Activated naive CD4-positive, alpha-beta T cell treated with anti-CD3 and anti-CD28 coated beads for 36 hours (primary cell): ENCODE data around the gene TNFRSF21. TPM values are rescaled to one million over a fixed set of nuclear protein-coding genes. Genes with fewer than 3 reads are reported as not detected.
"Not testable (repeated sequence)": the region's sequence is repeated elsewhere in the genome, so short reads cannot be mapped to it uniquely, and the experiment has no call there.

Source experiments
- CTCF ChIA-PET: fragments of 350-600 bp; sonication (Branson Sonifier 250); formaldehyde crosslinking; loops from one replicate; lab custom pipeline; 2021; ENCODE audit warnings: antibody characterized with exemption; lab: Charles Lee
- DNase-seq: peaks from one replicate; pipeline ENCODE4 v3.0.0-alpha.2; 2020
- H3K27ac Mint-ChIP-seq: one replicate; pipeline ENCODE4 v1.8.0; 2021; ENCODE audit warnings: mild to moderate bottlenecking, mixed read lengths
- H3K27me3 Mint-ChIP-seq: one replicate; pipeline ENCODE4 v1.8.0; 2021; ENCODE audit warnings: low read depth, mixed read lengths
- H3K36me3 Mint-ChIP-seq: one replicate; pipeline ENCODE4 v1.8.0; 2021; ENCODE audit warnings: low read depth, mixed read lengths
- H3K4me1 Mint-ChIP-seq: one replicate; pipeline ENCODE4 v1.8.0; 2021; ENCODE audit warnings: low read depth, mixed read lengths
- H3K4me3 Mint-ChIP-seq: one replicate; pipeline ENCODE4 v1.8.0; 2021; ENCODE audit warnings: mild to moderate bottlenecking, moderate library complexity, mixed read lengths
- H3K9me3 Mint-ChIP-seq: one replicate; pipeline ENCODE4 v1.8.0; 2021; ENCODE audit warnings: mixed read lengths
- intact Hi-C: fragments of 100-400 bp; cut with micrococcal nuclease; formaldehyde crosslinking; loops from one replicate; pipeline ENCODE4 v1.15.1; 2023
- total RNA-seq, 2 experiments: library from RNA; stranded (reverse); gene quantifications; one replicate each; pipeline ENCODE4 v1.2.3, GENCODE V29; 2021

TNFRSF21 gene
- total RNA-seq, 2 experiments from 2014 or later, result 3.6 to 4.3 TPM

DNA sequence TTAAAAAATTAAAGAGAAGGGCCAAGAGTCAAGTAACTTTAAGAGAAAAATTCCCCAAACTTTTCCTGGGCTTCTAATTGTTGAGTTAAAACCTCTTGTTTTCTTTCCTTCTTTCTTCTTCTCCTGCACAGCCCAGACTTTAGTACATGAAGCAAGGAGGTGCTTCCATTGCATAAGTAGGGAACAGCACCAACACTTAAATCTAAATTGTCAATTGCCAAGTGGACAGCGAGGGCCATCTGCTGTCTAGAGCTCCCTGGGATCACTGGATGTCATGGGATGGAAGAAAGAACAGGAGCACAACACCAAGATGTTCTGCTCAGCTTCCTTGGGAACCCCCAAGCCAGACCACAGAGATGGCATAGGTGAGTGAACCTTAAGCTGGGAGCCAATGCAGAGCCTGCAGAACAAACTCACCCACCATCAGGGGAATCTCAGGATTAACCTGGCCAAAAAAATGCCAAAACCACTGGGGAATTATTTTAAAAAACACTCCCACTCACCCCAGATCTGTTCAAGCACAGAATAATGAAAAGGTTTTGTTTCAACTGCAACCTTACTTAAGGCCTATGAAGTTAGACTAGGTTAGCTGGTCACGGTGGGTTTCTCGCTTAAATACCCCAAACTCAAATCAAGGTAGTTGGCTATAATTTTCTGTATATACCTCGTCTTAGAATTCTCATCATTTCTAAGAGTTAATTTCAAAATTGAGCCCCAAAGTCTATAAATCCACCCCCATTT, 67.8 kb downstream of the TNFRSF21 start:
- H3K36me3 Mint-ChIP-seq, result no peaks in the 10 kb centered on the region
- intact Hi-C loops, result loop anchor here (1.0 to 5.0 kb wide), 3 partner anchors 39 to 500 kb away; no protein-coding TSS in a partner anchor
- no peak for DNase-seq
- no peak overlapping the region for H3K4me3 Mint-ChIP-seq
- no peaks in the 10 kb centered on the region for H3K9me3 Mint-ChIP-seq
- H3K27me3 Mint-ChIP-seq, result no peaks in the 10 kb centered on the region
- H3K27ac Mint-ChIP-seq, result no peak overlapping the region
- CTCF ChIA-PET, result interaction anchor here (0.8 kb wide), 1 partner anchor 14 kb away, joined by 5 read pairs; no protein-coding TSS in a partner anchor
- H3K4me1 Mint-ChIP-seq, result peaks cover 33% of the 10 kb centered on the region

DNA sequence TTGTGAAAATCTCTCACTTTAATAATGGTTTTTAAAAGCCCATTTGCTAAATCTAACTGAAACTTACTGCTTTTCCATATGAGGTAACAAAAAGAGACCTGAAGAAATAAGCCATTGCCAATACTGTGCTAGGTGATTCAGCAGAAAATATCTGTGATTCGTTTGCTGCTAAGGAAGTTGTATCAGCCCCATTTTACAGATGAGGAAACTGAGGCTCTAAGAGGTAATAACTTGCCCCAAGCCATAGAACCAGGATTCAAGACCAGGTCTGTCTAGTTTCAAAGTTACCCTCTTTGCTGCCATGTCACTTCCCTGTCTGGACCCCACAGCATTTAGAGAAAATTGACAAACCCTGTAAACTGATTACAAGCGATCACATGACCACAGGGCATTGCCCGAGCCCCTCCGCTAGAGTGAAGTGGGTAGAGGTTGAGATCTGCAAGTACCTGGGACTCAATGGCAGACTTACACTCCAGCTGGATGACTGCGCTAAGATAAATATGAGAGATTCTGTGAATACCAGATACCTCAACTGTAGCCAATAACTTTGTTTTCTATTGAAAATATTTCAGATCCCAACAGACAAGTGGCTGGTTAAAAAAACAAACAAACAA, 69.3 kb downstream of the TNFRSF21 start:
- CTCF ChIA-PET, result no interaction called here
- H3K4me1 Mint-ChIP-seq, result peaks cover 20% of the 10 kb centered on the region
- intact Hi-C loops, result loop anchor here (5.0 kb wide), 1 partner anchor 103 kb away; no protein-coding TSS in a partner anchor
- no peaks in the 10 kb centered on the region for H3K9me3 Mint-ChIP-seq
- no peaks in the 10 kb centered on the region for H3K36me3 Mint-ChIP-seq
- H3K4me3 Mint-ChIP-seq, result no peak overlapping the region
- no peak overlapping the region for H3K27ac Mint-ChIP-seq
- peaks cover 2% of the 10 kb centered on the region for H3K27me3 Mint-ChIP-seq
- DNase-seq, result no peak

DNA sequence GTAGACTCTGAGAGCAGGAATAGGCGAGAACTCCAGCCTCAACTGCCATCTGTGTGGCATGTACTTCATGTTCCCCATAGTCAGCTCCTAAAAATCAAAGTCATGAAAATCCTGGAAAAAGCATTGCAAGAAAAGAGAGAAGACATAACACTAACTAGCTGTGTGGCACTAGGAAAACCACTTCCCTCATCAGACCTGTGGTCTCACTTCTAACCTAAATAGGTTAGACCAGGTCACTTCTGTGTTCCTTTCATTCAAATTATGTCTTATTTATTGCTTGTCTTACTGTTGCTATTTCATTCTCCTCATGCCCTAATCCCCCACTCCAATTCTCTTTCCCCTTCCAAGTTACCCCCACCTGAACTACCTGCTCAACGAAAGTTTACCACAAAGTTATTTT, 70.2 kb downstream of the TNFRSF21 start:
- DNase-seq, result no peak
- intact Hi-C loops, result no loop called here
- H3K27me3 Mint-ChIP-seq, result peaks cover 2% of the 10 kb centered on the region
- no peaks in the 10 kb centered on the region for H3K36me3 Mint-ChIP-seq
- CTCF ChIA-PET, result no interaction called here
- no peaks in the 10 kb centered on the region for H3K9me3 Mint-ChIP-seq
- H3K4me3 Mint-ChIP-seq, result no peak overlapping the region
- H3K27ac Mint-ChIP-seq, result no peak overlapping the region
- peaks cover 17% of the 10 kb centered on the region for H3K4me1 Mint-ChIP-seq

DNA sequence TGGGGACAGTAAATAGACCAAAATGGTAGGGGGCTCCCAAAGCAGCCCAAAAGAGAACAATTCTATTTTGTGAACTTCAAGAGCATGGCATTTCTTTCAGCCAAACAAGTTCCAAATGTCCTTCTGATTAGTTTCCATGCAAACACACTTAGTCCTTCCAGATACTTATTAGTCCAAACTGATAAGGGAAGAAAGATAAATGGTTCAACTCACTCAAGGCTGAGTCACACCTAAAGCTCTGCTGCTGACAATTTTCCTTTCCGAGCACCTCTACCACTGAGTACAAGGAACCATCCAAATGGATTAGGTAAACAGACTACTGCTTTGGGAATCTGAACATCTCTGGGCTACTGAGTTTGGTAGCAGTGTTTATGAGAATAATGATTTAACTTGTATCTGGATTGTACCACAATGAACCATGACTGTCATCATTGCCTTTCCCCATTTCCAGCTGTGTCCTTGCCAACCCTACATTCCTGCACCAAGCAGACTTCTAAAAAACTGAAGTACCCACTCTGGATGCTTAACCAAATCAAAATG, 71.2 kb downstream of the TNFRSF21 start:
- Mint-ChIP-seq H3K36me3 (no peaks in the 10 kb centered on the region), H3K27me3 (peaks cover 2% of the 10 kb centered on the region), H3K9me3 (no peaks in the 10 kb centered on the region), H3K4me3 (no peak overlapping the region), H3K27ac (no peak overlapping the region), H3K4me1 (peaks cover 14% of the 10 kb centered on the region)
- CTCF ChIA-PET, result interaction anchor here (0.6 kb wide), 1 partner anchor 259 kb away, joined by 5 read pairs; no protein-coding TSS in a partner anchor
- no peak for DNase-seq
- intact Hi-C loops, result no loop called here

DNA sequence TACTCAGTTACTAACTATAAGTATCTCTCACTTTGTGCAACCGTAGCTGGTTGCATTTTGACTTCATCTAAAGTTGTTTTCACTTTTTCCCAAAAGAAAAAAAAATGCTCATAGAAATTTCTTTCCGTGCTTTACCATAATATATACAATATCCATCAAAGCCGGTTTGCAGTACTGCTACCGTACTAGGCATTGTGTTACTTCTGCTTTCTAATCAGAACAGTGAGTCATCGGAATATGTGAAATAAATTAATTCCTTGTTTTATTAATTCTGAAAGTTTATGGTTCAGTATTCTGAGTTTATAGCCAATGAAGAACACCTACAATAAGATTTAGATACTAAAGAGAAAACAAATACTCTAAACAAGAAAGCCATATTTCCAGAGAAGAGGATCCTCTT, 72.5 kb downstream of the TNFRSF21 start:
- Mint-ChIP-seq H3K9me3 (no peaks in the 10 kb centered on the region), H3K27me3 (peaks cover 2% of the 10 kb centered on the region), H3K4me1 (peaks cover 6% of the 10 kb centered on the region), H3K4me3 (no peak overlapping the region), H3K36me3 (no peaks in the 10 kb centered on the region), H3K27ac (no peak overlapping the region)
- DNase-seq, result no peak
- intact Hi-C loops, result no loop called here
- CTCF ChIA-PET, result no interaction called here

DNA sequence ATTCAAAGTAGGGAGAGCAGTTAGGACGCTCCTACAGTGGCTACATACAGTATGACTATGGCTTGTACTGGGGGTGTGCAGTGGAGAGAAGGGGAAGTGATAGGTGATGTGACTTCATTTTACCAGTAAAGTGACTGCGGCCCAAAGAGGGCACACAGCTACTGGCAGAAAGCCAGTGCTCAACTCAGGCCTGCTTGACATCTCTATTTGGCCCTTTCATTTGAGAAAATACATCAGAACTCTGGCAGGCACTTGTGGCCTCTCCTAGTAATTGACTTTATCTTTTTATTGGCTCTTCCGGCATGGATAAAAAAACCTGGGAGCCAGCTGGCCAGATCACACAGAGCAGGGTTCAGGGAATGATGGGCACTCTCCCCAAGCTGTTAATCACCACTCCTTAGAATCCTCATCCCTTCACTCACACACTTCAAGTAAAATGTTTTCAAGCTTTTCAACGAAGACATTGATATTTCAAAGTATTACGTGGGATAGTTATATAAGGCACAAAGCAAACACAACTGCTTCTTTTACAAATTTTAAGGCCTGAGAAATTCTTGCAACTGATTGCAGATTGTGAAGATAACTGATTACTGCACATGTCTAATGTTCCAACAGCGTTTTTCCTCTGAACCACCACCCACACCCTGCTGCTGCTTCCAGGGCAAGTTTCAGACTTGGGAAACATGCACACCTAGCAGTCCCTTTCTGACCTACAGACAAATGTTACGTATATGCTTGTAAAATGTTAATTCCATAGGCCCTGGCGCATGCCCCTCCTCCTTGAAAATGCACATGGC, 73.5 kb downstream of the TNFRSF21 start:
- CTCF ChIA-PET, result no interaction called here
- H3K4me3 Mint-ChIP-seq, result no peak overlapping the region
- H3K27ac Mint-ChIP-seq, result no peak overlapping the region
- intact Hi-C loops, result no loop called here
- peaks cover 2% of the 10 kb centered on the region for H3K27me3 Mint-ChIP-seq
- no peaks in the 10 kb centered on the region for H3K4me1 Mint-ChIP-seq
- H3K9me3 Mint-ChIP-seq, result no peaks in the 10 kb centered on the region
- no peak for DNase-seq
- no peaks in the 10 kb centered on the region for H3K36me3 Mint-ChIP-seq

DNA sequence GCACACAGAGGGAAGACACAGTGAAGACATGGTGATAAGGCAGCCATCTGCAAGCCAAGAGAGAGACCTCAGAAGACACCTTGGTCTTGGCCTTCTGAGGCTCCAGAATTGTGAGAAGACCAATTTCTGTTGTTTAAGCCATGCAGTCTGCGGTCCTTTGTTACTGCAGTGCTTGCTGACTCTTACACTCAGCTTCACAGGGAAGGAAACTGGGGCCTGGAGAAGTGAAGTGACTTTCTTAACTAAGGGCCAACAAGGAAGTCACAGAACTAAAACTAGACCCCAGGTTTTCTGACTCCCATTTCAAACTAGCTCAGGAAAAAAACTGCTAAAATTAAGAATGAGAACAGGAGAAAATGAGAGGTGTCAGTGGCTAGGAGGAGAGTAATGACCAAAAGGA, 74.3 kb downstream of the TNFRSF21 start:
- no peaks in the 10 kb centered on the region for H3K9me3 Mint-ChIP-seq

DNA sequence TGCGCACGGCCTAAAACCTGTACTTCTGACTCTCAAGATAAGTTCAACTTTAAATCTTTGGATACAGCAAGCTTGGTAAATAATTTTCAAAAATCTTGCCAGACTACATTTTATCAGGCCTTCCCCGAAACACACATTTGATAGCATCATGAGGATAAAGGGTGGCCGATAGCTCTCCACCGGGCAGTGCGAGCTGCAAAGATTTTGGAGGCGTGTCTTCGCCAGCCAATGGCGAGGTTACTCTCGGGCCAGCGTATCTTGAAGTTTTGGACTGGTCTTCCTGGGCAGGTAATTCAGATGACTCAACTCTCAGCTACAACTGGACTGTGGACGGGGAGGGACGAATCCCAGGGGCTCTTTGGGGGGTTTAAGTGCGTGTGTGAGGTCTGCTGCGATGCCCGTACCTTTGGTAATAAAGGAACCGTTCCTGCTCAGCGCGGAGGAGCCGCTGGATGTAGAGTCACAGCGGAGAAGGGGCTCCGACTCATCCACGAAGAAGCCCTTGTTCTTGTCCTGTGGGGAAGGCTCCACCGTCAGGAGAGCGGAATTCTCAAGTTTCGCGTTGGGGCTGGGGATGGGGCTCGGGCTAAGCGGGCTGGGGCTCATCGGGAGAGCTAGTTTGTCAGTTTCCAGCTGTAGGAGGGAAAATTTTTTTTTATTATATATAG, 75.3 kb downstream of the TNFRSF21 start:
- no peak for DNase-seq
- no peak overlapping the region for H3K27ac Mint-ChIP-seq
- H3K36me3 Mint-ChIP-seq, result no peaks in the 10 kb centered on the region
- peaks cover 2% of the 10 kb centered on the region for H3K27me3 Mint-ChIP-seq
- no peaks in the 10 kb centered on the region for H3K4me1 Mint-ChIP-seq
- intact Hi-C loops, result no loop called here
- H3K9me3 Mint-ChIP-seq, result no peaks in the 10 kb centered on the region
- CTCF ChIA-PET, result no interaction called here
- no peak overlapping the region for H3K4me3 Mint-ChIP-seq

More for the DNA sequence above, 74.3 kb downstream of the TNFRSF21 start:
- Mint-ChIP-seq H3K27ac (no peak overlapping the region), H3K4me1 (no peaks in the 10 kb centered on the region), H3K36me3 (no peaks in the 10 kb centered on the region), H3K27me3 (peaks cover 2% of the 10 kb centered on the region), H3K4me3 (no peak overlapping the region)
- CTCF ChIA-PET, result no interaction called here
- intact Hi-C loops, result no loop called here
- DNase-seq, result no peak

DNA sequence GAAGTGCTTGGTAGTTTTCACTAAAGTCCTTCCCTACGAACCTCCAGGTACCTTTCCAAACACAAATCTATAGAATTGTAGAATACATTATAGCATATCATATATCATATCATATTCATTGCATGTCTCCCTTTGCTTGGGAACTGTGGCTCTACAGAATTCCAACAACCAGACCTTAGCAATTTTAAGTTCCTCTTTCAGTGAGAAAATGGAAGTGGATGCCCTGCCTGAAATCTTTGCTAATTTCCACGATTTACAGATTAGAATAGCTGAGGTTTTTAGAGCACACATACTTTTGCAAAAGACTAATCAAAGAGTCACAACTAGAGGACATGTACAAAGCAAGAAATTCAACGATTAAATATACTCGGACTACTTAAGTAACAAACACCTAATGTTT, 78.6 kb downstream of the TNFRSF21 start:
- no peak for DNase-seq
- Mint-ChIP-seq H3K4me3 (no peak overlapping the region), H3K36me3 (no peaks in the 10 kb centered on the region), H3K27me3 (no peaks in the 10 kb centered on the region), H3K4me1 (no peaks in the 10 kb centered on the region), H3K27ac (no peak overlapping the region), H3K9me3 (peaks cover 5% of the 10 kb centered on the region)
- intact Hi-C loops, result no loop called here
- CTCF ChIA-PET, result no interaction called here

DNA sequence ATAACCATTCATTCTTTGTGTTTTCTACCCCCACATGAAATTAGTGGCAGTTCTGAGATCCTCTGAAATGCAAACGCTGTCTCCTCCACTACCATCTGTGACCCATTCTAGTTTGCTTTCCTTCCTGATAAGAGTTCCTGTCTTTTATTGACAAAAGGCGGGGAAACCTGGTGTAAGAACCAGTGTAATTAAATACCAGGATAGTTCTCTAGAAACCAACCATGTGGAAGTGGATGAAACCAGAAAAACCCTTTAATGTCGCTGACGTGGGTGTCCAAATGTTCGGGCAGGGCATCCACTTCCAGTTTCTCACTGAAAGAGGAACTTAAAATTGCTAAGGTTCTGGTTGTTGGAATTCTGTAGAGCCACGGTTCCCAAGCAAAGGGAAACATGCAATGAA, 79.1 kb downstream of the TNFRSF21 start:
- Mint-ChIP-seq H3K27me3 (no peaks in the 10 kb centered on the region), H3K4me1 (no peaks in the 10 kb centered on the region), H3K36me3 (no peaks in the 10 kb centered on the region), H3K4me3 (no peak overlapping the region), H3K9me3 (peaks cover 5% of the 10 kb centered on the region), H3K27ac (no peak overlapping the region)
- CTCF ChIA-PET, result no interaction called here
- intact Hi-C loops, result no loop called here
- no peak for DNase-seq

DNA sequence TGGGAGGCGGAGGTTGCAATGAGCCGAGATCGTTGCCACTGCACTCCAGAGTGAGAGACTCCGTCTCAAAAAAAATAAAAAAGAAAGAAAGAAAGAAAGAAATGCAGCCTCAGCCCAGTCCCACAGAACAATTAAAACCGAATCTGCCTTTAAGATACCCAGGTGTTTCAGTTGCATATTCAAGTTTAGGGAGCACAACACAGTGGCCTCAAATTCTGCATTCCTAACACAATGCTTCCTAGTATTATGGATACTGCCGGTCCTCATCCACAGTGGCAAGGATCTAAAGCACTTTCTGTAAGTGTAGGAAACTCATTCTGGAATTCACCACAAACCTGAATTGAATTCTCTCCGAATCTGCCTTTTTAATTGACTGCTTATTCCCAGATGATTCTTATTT, 80.5 kb downstream of the TNFRSF21 start:
- CTCF ChIA-PET, result no interaction called here
- Mint-ChIP-seq H3K27ac (no peak overlapping the region), H3K36me3 (no peaks in the 10 kb centered on the region)

DNA sequence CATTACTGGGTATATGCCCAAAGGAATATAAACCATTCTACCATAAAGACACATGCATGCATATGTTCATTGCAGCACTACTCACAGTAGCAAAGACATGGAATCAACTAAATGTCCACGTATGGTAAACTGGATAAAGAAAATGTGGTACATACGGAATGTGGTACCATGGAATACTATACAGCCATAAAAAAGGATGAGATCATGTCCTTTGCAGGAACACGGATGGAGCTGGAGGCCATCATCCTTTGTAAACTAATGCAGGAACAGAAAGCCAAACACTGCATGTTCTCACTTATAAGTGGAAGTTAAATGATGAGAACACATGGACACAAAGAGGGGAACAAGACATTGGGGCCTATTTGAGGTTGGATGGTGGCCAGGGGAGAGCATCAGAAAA, 81.6 kb downstream of the TNFRSF21 start:
- H3K9me3 Mint-ChIP-seq, H3K4me1 Mint-ChIP-seq, H3K27ac Mint-ChIP-seq, CTCF ChIA-PET, H3K4me3 Mint-ChIP-seq, H3K27me3 Mint-ChIP-seq, intact Hi-C loops, H3K36me3 Mint-ChIP-seq, DNase-seq: not testable (repeated sequence)

More for the DNA sequence above, 80.5 kb downstream of the TNFRSF21 start:
- no peak overlapping the region for H3K4me3 Mint-ChIP-seq
- intact Hi-C loops, result no loop called here
- no peaks in the 10 kb centered on the region for H3K27me3 Mint-ChIP-seq
- DNase-seq, result no peak
- H3K4me1 Mint-ChIP-seq, result no peaks in the 10 kb centered on the region
- H3K9me3 Mint-ChIP-seq, result peaks cover 5% of the 10 kb centered on the region
